H1 (cell line): Measurements from ENCODE around the gene PSME2. TPM values are rescaled to one million over a fixed set of nuclear protein-coding genes. Genes with fewer than 3 reads are reported as not detected.

Experiments used
- CTCF ChIA-PET: fragments of 300-600 bp; sonication (Branson Sonifier 250); formaldehyde crosslinking; loops from one replicate; lab custom pipeline; 2021; ENCODE audit not compliant: partially characterized antibody; lab: Charles Lee
- POLR2A ChIA-PET: fragments of 300-600 bp; sonication (Branson Sonifier 250); formaldehyde crosslinking; loops from one replicate; lab custom pipeline; 2021; ENCODE audit warnings: inconsistent platforms; ENCODE audit not compliant: partially characterized antibody; lab: Charles Lee
- DNase-seq, 2 experiments: peaks; one replicate each; pipeline versions ENCODE4 v3.0.0 to v3.0.0-alpha.2; 2010 to 2022; ENCODE audit warnings: low spot score in 2 of 2, low read depth in 1 of 2, mixed read lengths in 1 of 2
- FAIRE-seq: peaks from 2 replicates; lab custom pipeline; 2011; peaks lifted over from hg19 to GRCh38; lab: Jason Lieb, UNC
- H2AFZ ChIP-seq: 2 replicates; pipeline ENCODE4 v1.8.1; 2012; ENCODE audit warnings: low read length, inconsistent platforms
- H2AK5ac ChIP-seq: 2 replicates; pipeline ENCODE4 v1.6.1; 2013; ENCODE audit warnings: low read depth, low read length
- H2BK120ac ChIP-seq: replicated peaks from 2 replicates; pipeline ENCODE3; 2013; ENCODE audit warnings: low read depth, low read length, inconsistent platforms
- H2BK12ac ChIP-seq: 2 replicates; pipeline ENCODE4 v1.6.1; 2013; ENCODE audit warnings: low read depth, low read length
- H2BK15ac ChIP-seq: 2 replicates; pipeline ENCODE4 v1.6.1; 2013; ENCODE audit warnings: low read length
- H2BK20ac ChIP-seq: 2 replicates; pipeline ENCODE4 v1.6.1; 2013; ENCODE audit warnings: low read length
- H2BK5ac ChIP-seq: 2 replicates; pipeline ENCODE4 v1.6.1; 2013; ENCODE audit warnings: low read depth, low read length
- H3K14ac ChIP-seq: 2 replicates; pipeline ENCODE4 v1.6.1; 2013; ENCODE audit warnings: inconsistent platforms; ENCODE audit not compliant: insufficient read length
- H3K18ac ChIP-seq: 2 replicates; pipeline ENCODE4 v1.6.1; 2013; ENCODE audit warnings: low read length; ENCODE audit errors: extremely low read depth
- H3K23ac ChIP-seq: 2 replicates; pipeline ENCODE4 v1.6.1; 2013; ENCODE audit warnings: inconsistent platforms; ENCODE audit not compliant: insufficient read length
- H3K23me2 ChIP-seq: 2 replicates; pipeline ENCODE4 v1.6.1; 2013; ENCODE audit warnings: low read depth, low read length
- H3K27ac ChIP-seq: 2 replicates; pipeline ENCODE4 v1.6.1; 2011; ENCODE audit warnings: low read depth, low read length, inconsistent platforms
- H3K27me3 ChIP-seq, 4 experiments: replicated peaks in 1 of 4; 1 replicate in 1 of 4; 2 replicates in 3 of 4; pipeline versions ENCODE4 v1.6.1 to v1.8.1; 2011 to 2013; ENCODE audit warnings: low read length in 3 of 4, mild to moderate bottlenecking in 3 of 4, inconsistent platforms in 2 of 4, mixed read lengths in 2 of 4, moderate library complexity in 1 of 4; ENCODE audit not compliant: control insufficient read depth in 3 of 4, insufficient read depth in 3 of 4; ENCODE audit errors: extremely low read depth in 1 of 4
- H3K36me3 ChIP-seq, 4 experiments: 2 replicates each; pipeline versions ENCODE4 v1.6.1 to v1.8.1; 2011 to 2013; ENCODE audit warnings: mild to moderate bottlenecking in 4 of 4, low read length in 3 of 4, moderate library complexity in 2 of 4, control low read depth in 1 of 4, inconsistent platforms in 1 of 4; ENCODE audit not compliant: insufficient read depth in 4 of 4, control insufficient read depth in 2 of 4
- H3K4ac ChIP-seq: replicated peaks from 2 replicates; pipeline ENCODE3; 2013; ENCODE audit warnings: low read length, low read depth, mixed read lengths, inconsistent platforms; ENCODE audit not compliant: insufficient read length
- H3K4me1 ChIP-seq, 4 experiments: replicated peaks in 1 of 4; 1 replicate in 1 of 4; 2 replicates in 3 of 4; pipeline versions ENCODE4 v1.6.1 to v1.8.1; 2011 to 2013; ENCODE audit warnings: low read length in 3 of 4, inconsistent platforms in 2 of 4, mixed read lengths in 1 of 4; ENCODE audit not compliant: insufficient read depth in 4 of 4, control insufficient read depth in 3 of 4
- H3K4me2 ChIP-seq, 2 experiments: 2 replicates each; pipeline versions ENCODE4 v1.6.1 to v1.8.1; 2011 to 2013; ENCODE audit warnings: low read depth in 2 of 2, low read length in 2 of 2, control low read depth in 1 of 2, inconsistent platforms in 1 of 2, mild to moderate bottlenecking in 1 of 2; ENCODE audit not compliant: insufficient read depth in 1 of 2
- H3K4me3 ChIP-seq, 4 experiments: fragments of 200-600, 300-600 bp in 1 of 4; sonication (generic), shearing (Covaris generic), sonication (Bioruptor Twin) in 1 of 4; 2 replicates each; pipeline versions ENCODE4 v1.5.1 to v1.8.1; 2011 to 2016; ENCODE audit warnings: low read length in 4 of 4, low read depth in 3 of 4, control low read depth in 2 of 4, inconsistent platforms in 2 of 4, mild to moderate bottlenecking in 2 of 4, mixed read lengths in 1 of 4, moderate library complexity in 1 of 4; ENCODE audit not compliant: insufficient read depth in 2 of 4; ENCODE audit errors: extremely low read depth in 1 of 4
- H3K56ac ChIP-seq: replicated peaks from 2 replicates; pipeline ENCODE3; 2013; ENCODE audit warnings: low read depth, mild to moderate bottlenecking, mixed read lengths, low read length, inconsistent platforms; ENCODE audit not compliant: insufficient read length
- H3K79me1 ChIP-seq: 2 replicates; pipeline ENCODE4 v1.6.1; 2013; ENCODE audit warnings: low read depth, low read length, control low read depth
- H3K79me2 ChIP-seq, 2 experiments: 2 replicates each; pipeline versions ENCODE4 v1.6.1 to v1.8.1; 2012 to 2013; ENCODE audit warnings: low read length in 2 of 2, mild to moderate bottlenecking in 2 of 2, inconsistent platforms in 1 of 2; ENCODE audit not compliant: insufficient read depth in 2 of 2, control insufficient read depth in 1 of 2
- H3K9ac ChIP-seq, 4 experiments: replicated peaks in 1 of 4; 1 replicate in 1 of 4; 2 replicates in 3 of 4; pipeline versions ENCODE4 v1.6.1 to v1.8.1; 2011 to 2013; ENCODE audit warnings: low read depth in 3 of 4, low read length in 3 of 4, control low read depth in 2 of 4, mild to moderate bottlenecking in 2 of 4, moderate library complexity in 2 of 4, inconsistent platforms in 1 of 4; ENCODE audit errors: extremely low read depth in 1 of 4
- H3K9me3 ChIP-seq, 2 experiments: 2 replicates each; pipeline versions ENCODE4 v1.6.1 to v1.8.1; 2012 to 2013; ENCODE audit warnings: mild to moderate bottlenecking in 2 of 2, moderate library complexity in 2 of 2, control low read depth in 1 of 2, inconsistent platforms in 1 of 2, low read depth in 1 of 2, low read length in 1 of 2, mixed read lengths in 1 of 2; ENCODE audit not compliant: insufficient read depth in 2 of 2
- H4K20me1 ChIP-seq, 2 experiments: replicated peaks in 1 of 2; 2 replicates each; pipeline versions ENCODE3 to v1.8.1; 2011 to 2013; ENCODE audit warnings: inconsistent platforms in 2 of 2, low read length in 2 of 2, mild to moderate bottlenecking in 1 of 2; ENCODE audit not compliant: insufficient read depth in 2 of 2, control insufficient read depth in 1 of 2
- H4K5ac ChIP-seq: 2 replicates; pipeline ENCODE4 v1.6.1; 2013; ENCODE audit warnings: low read length, low read depth, mixed read lengths, inconsistent platforms; ENCODE audit not compliant: insufficient read length
- H4K8ac ChIP-seq: 2 replicates; pipeline ENCODE4 v1.8.0; 2013; ENCODE audit warnings: mild to moderate bottlenecking, moderate library complexity, low read length, inconsistent platforms; ENCODE audit not compliant: insufficient read depth; ENCODE audit errors: extremely low read depth
- H4K91ac ChIP-seq: replicated peaks from 2 replicates; pipeline ENCODE3; 2013; ENCODE audit warnings: low read length, mixed read lengths, inconsistent platforms; ENCODE audit not compliant: insufficient read length
- BRCA1 ChIP-seq: IDR thresholded peaks from 2 replicates; pipeline ENCODE4 v1.6.1; 2012; ENCODE audit warnings: low read depth, low read length, improper control_type of control experiment
- CHD1 ChIP-seq: IDR thresholded peaks from 2 replicates; pipeline ENCODE4 v1.6.1; 2012; ENCODE audit warnings: low read depth, low read length, improper control_type of control experiment
- CREB1 ChIP-seq: IDR thresholded peaks from 2 replicates; pipeline ENCODE4 v1.6.1; 2012; ENCODE audit warnings: inconsistent platforms
- HDAC2 ChIP-seq, 2 experiments: fragments of 300-600 bp in 1 of 2; sonication (generic) in 1 of 2; IDR thresholded peaks; 2 replicates each; pipeline ENCODE4 v1.6.1; 2011 to 2012; ENCODE audit warnings: low read depth in 2 of 2, low read length in 2 of 2, mild to moderate bottlenecking in 2 of 2, moderate library complexity in 2 of 2, borderline replicate concordance in 1 of 2, inconsistent platforms in 1 of 2
- POLR2AphosphoS5 ChIP-seq: IDR thresholded peaks from 2 replicates; pipeline ENCODE4 v1.6.1; 2011; ENCODE audit warnings: low read depth, low read length
- RFX5 ChIP-seq: IDR thresholded peaks from 2 replicates; pipeline ENCODE4 v1.6.1; 2011; ENCODE audit warnings: low read depth, low read length, improper control_type of control experiment, borderline replicate concordance
- TAF1 ChIP-seq: IDR thresholded peaks from 2 replicates; pipeline ENCODE4 v1.6.1; 2011; ENCODE audit warnings: mild to moderate bottlenecking, low read depth, low read length
- TAF7 ChIP-seq: optimal IDR thresholded peaks from 2 replicates; pipeline ENCODE3; 2011; ENCODE audit warnings: low read depth, mild to moderate bottlenecking, inconsistent platforms, low read length, moderate library complexity, borderline replicate concordance
- TEAD4 ChIP-seq: IDR thresholded peaks from 2 replicates; pipeline ENCODE4 v1.6.1; 2012; ENCODE audit warnings: low read depth, low read length, inconsistent platforms, mixed read lengths
- WGBS, 2 experiments: shearing (Covaris generic) in 1 of 2; methylation state at CpG; one replicate each; pipeline versions ENCODE4 v1.1.6 to v1.1.7; 2013 to 2015; ENCODE audit warnings: low lambda C conversion rate in 2 of 2, mixed read lengths in 2 of 2, inconsistent platforms in 1 of 2, low coverage in 1 of 2, missing lambda C conversion rate in 1 of 2; ENCODE audit not compliant: insufficient replicate concordance in 2 of 2, insufficient coverage in 1 of 2, insufficient read length in 1 of 2; ENCODE audit errors: extremely low coverage in 1 of 2, missing lambda C conversion rate in 1 of 2; 5-methylcytosine and 5-hydroxymethylcytosine counted together
- polyA plus RNA-seq, 7 experiments: library from polyadenylated mRNA; depleted of rRNA in 3 of 7; stranded (reverse) in 5 of 7; unstranded in 2 of 7; fragments of >200 nt in 5 of 7; fragments of 200-250 nt in 2 of 7; gene quantifications; 1 replicate in 5 of 7; 2 replicates in 1 of 7; 4 replicates in 1 of 7; pipeline versions ENCODE4 v1.2.1 to v1.2.3, GENCODE V29; 2011 to 2013; ENCODE audit warnings: missing spikeins in 2 of 7, mixed read lengths in 2 of 7
- total RNA-seq: library from RNA; stranded (reverse); fragmentation: NEBNext Ultra II Directional; extraction: Animal tissue kit (Norgen Biotek cat#: 25700); gene quantifications from 2 replicates; pipeline ENCODE4 v1.2.1, GENCODE V29; 2021
- TF ChIP-seq, protein P1 (sequence below), 3 experiments: IDR thresholded peaks; 1 replicate in 2 of 3; 2 replicates in 1 of 3; pipeline versions ENCODE4 v1.5.1 to v1.6.1; 2011; ENCODE audit warnings: low read length in 3 of 3, mild to moderate bottlenecking in 3 of 3, inconsistent platforms in 2 of 3, low read depth in 1 of 3, moderate library complexity in 1 of 3; ENCODE audit not compliant: insufficient read depth in 1 of 3; ENCODE audit errors: control extremely low read depth in 1 of 3
- TF ChIP-seq, protein P2 (sequence below): IDR thresholded peaks from 2 replicates; pipeline ENCODE4 v1.6.1; 2012; ENCODE audit warnings: inconsistent platforms

The PSME2 gene
- total and polyA plus RNA-seq, 2 of the 8 experiments (the other 6 are each of a cell fraction or from before 2014, with no cell fraction given), result 71.8 to 111 TPM

DNA sequence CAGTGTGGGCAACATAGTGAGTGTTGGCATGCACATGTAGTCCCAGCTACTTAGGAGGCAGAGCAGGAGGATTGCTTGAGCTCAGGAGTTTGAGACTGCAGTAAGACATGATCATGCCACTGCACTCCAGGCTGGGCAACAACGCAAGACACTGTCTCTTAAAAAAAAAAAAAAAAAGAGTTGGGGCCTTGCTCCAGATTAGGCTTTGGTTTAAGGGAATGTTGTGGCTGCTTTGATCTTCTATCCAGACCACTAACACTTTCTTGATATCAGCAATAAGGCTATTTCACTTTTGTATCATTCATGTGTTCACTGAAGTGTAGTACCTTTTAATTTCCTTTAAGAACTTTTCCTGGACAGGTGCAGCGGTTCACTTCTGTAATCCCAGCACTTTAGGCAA is 18.7 kb downstream of the PSME2 start:
- CTCF ChIA-PET, result interaction anchor here (0.7 to 1.4 kb wide), 5 partner anchors 12 to 660 kb away, joined by 3 to 4 read pairs (median 3); partner anchors contain the start of gene IRF9
- H3K56ac ChIP-seq, result no peak overlapping the region
- WGBS, 2 experiments, result 85% methylated on average over 2 of the region's 2 CpGs; no CpG with 5 or more reads in 1 of the 2 experiments
- TF ChIP-seq TEAD4 (no peak), BRCA1 (no peak), CREB1 (no peak), POLR2AphosphoS5 (no peak), TAF1 (no peak), HDAC2 (IDR thresholded peaks at IDR 0.05; ENCODE audit: borderline replicate concordance in 1 of 2, low read depth in 2 of 2, low read length in 2 of 2) (no peak), RFX5 (no peak), TAF7 (no peak), CHD1 (no peak)
- TF ChIP-seq, protein P1, sequence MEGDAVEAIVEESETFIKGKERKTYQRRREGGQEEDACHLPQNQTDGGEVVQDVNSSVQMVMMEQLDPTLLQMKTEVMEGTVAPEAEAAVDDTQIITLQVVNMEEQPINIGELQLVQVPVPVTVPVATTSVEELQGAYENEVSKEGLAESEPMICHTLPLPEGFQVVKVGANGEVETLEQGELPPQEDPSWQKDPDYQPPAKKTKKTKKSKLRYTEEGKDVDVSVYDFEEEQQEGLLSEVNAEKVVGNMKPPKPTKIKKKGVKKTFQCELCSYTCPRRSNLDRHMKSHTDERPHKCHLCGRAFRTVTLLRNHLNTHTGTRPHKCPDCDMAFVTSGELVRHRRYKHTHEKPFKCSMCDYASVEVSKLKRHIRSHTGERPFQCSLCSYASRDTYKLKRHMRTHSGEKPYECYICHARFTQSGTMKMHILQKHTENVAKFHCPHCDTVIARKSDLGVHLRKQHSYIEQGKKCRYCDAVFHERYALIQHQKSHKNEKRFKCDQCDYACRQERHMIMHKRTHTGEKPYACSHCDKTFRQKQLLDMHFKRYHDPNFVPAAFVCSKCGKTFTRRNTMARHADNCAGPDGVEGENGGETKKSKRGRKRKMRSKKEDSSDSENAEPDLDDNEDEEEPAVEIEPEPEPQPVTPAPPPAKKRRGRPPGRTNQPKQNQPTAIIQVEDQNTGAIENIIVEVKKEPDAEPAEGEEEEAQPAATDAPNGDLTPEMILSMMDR (IDR thresholded peaks at IDR 0.05; ENCODE audit: control extremely low read depth in 1 of 3, insufficient read depth in 1 of 3, low read depth in 1 of 3, low read length in 3 of 3), result no peak
- TF ChIP-seq, protein P2, sequence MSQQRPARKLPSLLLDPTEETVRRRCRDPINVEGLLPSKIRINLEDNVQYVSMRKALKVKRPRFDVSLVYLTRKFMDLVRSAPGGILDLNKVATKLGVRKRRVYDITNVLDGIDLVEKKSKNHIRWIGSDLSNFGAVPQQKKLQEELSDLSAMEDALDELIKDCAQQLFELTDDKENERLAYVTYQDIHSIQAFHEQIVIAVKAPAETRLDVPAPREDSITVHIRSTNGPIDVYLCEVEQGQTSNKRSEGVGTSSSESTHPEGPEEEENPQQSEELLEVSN, result no peak

More for the DNA sequence above, 18.7 kb downstream of the PSME2 start:
- H3K27ac ChIP-seq, result no peak overlapping the region
- POLR2A ChIA-PET, result interaction anchor here (0.6 to 11.1 kb wide), 6 partner anchors 8 to 143 kb away, joined by 3 to 96 read pairs (median 4); partner anchors contain the start of genes DCAF11, NRL and PSME1
- no peak overlapping the region for H3K9ac ChIP-seq
- H3K4me3 ChIP-seq, result no peak overlapping the region
- no peaks in the 10 kb centered on the region for H3K79me1 ChIP-seq
- peaks cover 0 to 9% (median 2%) of the 10 kb centered on the region in 4 experiments; a peak in 4 of 8 replicates for H3K36me3 ChIP-seq
- no peak overlapping the region for H2BK5ac ChIP-seq
- no peak overlapping the region for H3K18ac ChIP-seq
- H3K14ac ChIP-seq, result no peak overlapping the region
- no peaks in the 10 kb centered on the region for H4K20me1 ChIP-seq
- no peak overlapping the region for H3K23ac ChIP-seq
- no peak overlapping the region for H2BK12ac ChIP-seq
- no peak overlapping the region for H4K91ac ChIP-seq
- no peak overlapping the region for H3K4ac ChIP-seq
- H3K79me2 ChIP-seq, result no peaks in the 10 kb centered on the region
- no peak overlapping the region for H2AFZ ChIP-seq
- FAIRE-seq, result no peak
- no peak overlapping the region for H4K5ac ChIP-seq
- no peak overlapping the region for H2BK15ac ChIP-seq
- no peak overlapping the region for H4K8ac ChIP-seq
- H3K9me3 ChIP-seq, result no peaks in the 10 kb centered on the region
- H3K4me2 ChIP-seq, result no peak overlapping the region
- H3K27me3 ChIP-seq, result no peaks in the 10 kb centered on the region
- H3K4me1 ChIP-seq, result no peaks in the 10 kb centered on the region
- H3K23me2 ChIP-seq, result no peaks in the 10 kb centered on the region
- DNase-seq, result no peak
- H2BK120ac ChIP-seq, result no peak overlapping the region
- no peak overlapping the region for H2AK5ac ChIP-seq
- no peak overlapping the region for H2BK20ac ChIP-seq
